Activated B cell treated with CpG ODN at 0.5 μM for 24 hours (primary cell): ENCODE data around the gene FHAD1. TPM values are rescaled to one million over a fixed set of nuclear protein-coding genes. Genes with fewer than 3 reads are reported as not detected.

Source experiments
- ATAC-seq: fragments of 200-7000 bp; cut with Tn5 transposase; one replicate; pipeline ENCODE4 v1.10.0; 2021; ENCODE audit warnings: low read depth, mild to moderate bottlenecking, moderate library complexity
- CTCF ChIA-PET: fragments of 350-600 bp; sonication (Branson Sonifier 250); formaldehyde crosslinking; loops from one replicate; lab custom pipeline; 2021; ENCODE audit warnings: antibody characterized with exemption; lab: Charles Lee
- POLR2A ChIA-PET: fragments of 350-600 bp; sonication (Branson Sonifier 250); formaldehyde crosslinking; loops from one replicate; lab custom pipeline; 2021; ENCODE audit warnings: antibody characterized with exemption; lab: Charles Lee
- DNase-seq: peaks from one replicate; pipeline ENCODE4 v3.0.0; 2022
- H3K27ac Mint-ChIP-seq: one replicate; pipeline ENCODE4 v1.8.0; 2020; ENCODE audit warnings: mixed read lengths
- H3K27me3 Mint-ChIP-seq: one replicate; pipeline ENCODE4 v1.8.0; 2021; ENCODE audit warnings: mixed read lengths
- H3K36me3 Mint-ChIP-seq: one replicate; pipeline ENCODE4 v1.8.0; 2021; ENCODE audit warnings: low read depth, mixed read lengths
- H3K4me1 Mint-ChIP-seq: one replicate; pipeline ENCODE4 v1.8.0; 2021; ENCODE audit warnings: mixed read lengths
- H3K4me3 Mint-ChIP-seq: one replicate; pipeline ENCODE4 v1.8.0; 2020; ENCODE audit warnings: mild to moderate bottlenecking, mixed read lengths
- H3K9me3 Mint-ChIP-seq: one replicate; pipeline ENCODE4 v1.8.0; 2020; ENCODE audit warnings: mixed read lengths
- CTCF ChIP-seq: fragments of 200-600 bp; IDR thresholded peaks from one replicate; pipeline ENCODE4 v1.8.0; 2022; ENCODE audit warnings: antibody characterized with exemption, mild to moderate bottlenecking
- intact Hi-C: fragments of 100-400 bp; cut with micrococcal nuclease; formaldehyde crosslinking; loops from one replicate; pipeline ENCODE4 v1.15.1; 2024
- total RNA-seq: library from RNA; stranded (reverse); gene quantifications from 2 replicates; pipeline ENCODE4 v1.2.3, GENCODE V29; 2022

FHAD1 gene
- total RNA-seq, 1 donor from 2014 or later = not detected

- H3K4me3 Mint-ChIP-seq = no peak overlapping the region
- CTCF ChIA-PET = no interaction called here
- intact Hi-C loops = no loop called here
- ATAC-seq (no peak), DNase-seq (no peak)
- H3K27ac Mint-ChIP-seq = no peak overlapping the region
- peaks cover 12% of the 10 kb centered on the region for H3K4me1 Mint-ChIP-seq
- POLR2A ChIA-PET = no interaction called here
- peaks cover 23% of the 10 kb centered on the region for H3K27me3 Mint-ChIP-seq
- no peak for TF ChIP-seq CTCF
- no peaks in the 10 kb centered on the region for H3K36me3 Mint-ChIP-seq
- H3K9me3 Mint-ChIP-seq = no peaks in the 10 kb centered on the region
Observed at GRCh38 chr1:15350151-15350550, 103.1 kb downstream of the FHAD1 start.

GRCh38 chr1:15350551-15351200 is 103.7 kb downstream of the FHAD1 start:
- peaks cover 19% of the 10 kb centered on the region for H3K27me3 Mint-ChIP-seq
- H3K4me3 Mint-ChIP-seq = no peak overlapping the region
- H3K27ac Mint-ChIP-seq = no peak overlapping the region
- intact Hi-C loops = no loop called here
- H3K36me3 Mint-ChIP-seq = no peaks in the 10 kb centered on the region
- POLR2A ChIA-PET = no interaction called here
- ATAC-seq (no peak), DNase-seq (no peak)
- H3K4me1 Mint-ChIP-seq = peaks cover 7% of the 10 kb centered on the region
- no peak for TF ChIP-seq CTCF
- CTCF ChIA-PET = no interaction called here
- no peaks in the 10 kb centered on the region for H3K9me3 Mint-ChIP-seq

- TF ChIP-seq CTCF = no peak
- Mint-ChIP-seq H3K9me3 (no peaks in the 10 kb centered on the region), H3K27me3 (peaks cover 16% of the 10 kb centered on the region), H3K36me3 (no peaks in the 10 kb centered on the region), H3K4me3 (no peak overlapping the region), H3K4me1 (peaks cover under 1% of the 10 kb centered on the region), H3K27ac (no peak overlapping the region)
- POLR2A ChIA-PET = no interaction called here
- CTCF ChIA-PET = no interaction called here
- ATAC-seq (no peak), DNase-seq (no peak)
- intact Hi-C loops = no loop called here
Observed at GRCh38 chr1:15351310-15351709, 104.3 kb downstream of the FHAD1 start.

GRCh38 chr1:15352128-15352957 is 105.3 kb downstream of the FHAD1 start:
- intact Hi-C loops = no loop called here
- no peak overlapping the region for H3K27ac Mint-ChIP-seq
- POLR2A ChIA-PET = no interaction called here
- ATAC-seq = no peak
- TF ChIP-seq CTCF = no peak
- no peaks in the 10 kb centered on the region for H3K36me3 Mint-ChIP-seq
- no peak for DNase-seq
- peaks cover 16% of the 10 kb centered on the region for H3K27me3 Mint-ChIP-seq
- no peaks in the 10 kb centered on the region for H3K4me1 Mint-ChIP-seq
- CTCF ChIA-PET = no interaction called here
- no peaks in the 10 kb centered on the region for H3K9me3 Mint-ChIP-seq
- H3K4me3 Mint-ChIP-seq = no peak overlapping the region

- CTCF ChIA-PET = no interaction called here
- H3K9me3 Mint-ChIP-seq = no peaks in the 10 kb centered on the region
- no peak overlapping the region for H3K27ac Mint-ChIP-seq
- no peaks in the 10 kb centered on the region for H3K4me1 Mint-ChIP-seq
- no peak for TF ChIP-seq CTCF
- no peak for ATAC-seq
- intact Hi-C loops = no loop called here
- POLR2A ChIA-PET = no interaction called here
- peaks cover 10% of the 10 kb centered on the region for H3K27me3 Mint-ChIP-seq
- no peak for DNase-seq
- no peak overlapping the region for H3K4me3 Mint-ChIP-seq
- no peaks in the 10 kb centered on the region for H3K36me3 Mint-ChIP-seq
Observed at GRCh38 chr1:15353839-15354579, 107.0 kb downstream of the FHAD1 start.
